Activated CD8-positive, alpha-beta memory T cell treated with anti-CD3 and anti-CD28 coated beads for 4 hours (primary cell): ENCODE results near the gene HEY2.
"Not testable (repeated sequence)": the region's sequence is repeated elsewhere in the genome, so short reads cannot be mapped to it uniquely, and the experiment has no call there.

Source experiments
- DNase-seq, 2 donors: peaks; one replicate each; pipeline ENCODE4 v3.0.0-alpha.2; 2020; ENCODE audit warnings: low read depth in 2 of 2

HEY2 gene

DNA sequence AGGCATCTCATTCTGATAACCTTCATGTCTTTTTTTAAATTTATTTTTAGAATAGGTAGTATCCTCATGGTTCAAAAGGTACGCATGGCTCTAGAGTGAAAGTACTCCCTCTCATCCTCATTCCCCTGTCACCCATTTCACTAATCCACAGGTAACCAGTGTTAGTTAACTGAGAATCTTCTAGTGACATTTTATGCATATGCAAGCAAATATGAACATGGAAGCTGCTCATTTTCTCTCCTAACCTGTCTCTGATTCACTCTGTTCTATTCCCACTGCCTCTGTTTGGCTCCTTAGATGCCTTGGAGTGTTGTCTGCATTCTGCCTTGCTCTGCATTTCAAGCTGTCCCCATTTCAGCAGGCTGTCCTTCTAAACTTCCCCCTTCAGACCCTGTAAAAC is 45.9 kb downstream of the HEY2 start:
- no peak for DNase-seq

DNA sequence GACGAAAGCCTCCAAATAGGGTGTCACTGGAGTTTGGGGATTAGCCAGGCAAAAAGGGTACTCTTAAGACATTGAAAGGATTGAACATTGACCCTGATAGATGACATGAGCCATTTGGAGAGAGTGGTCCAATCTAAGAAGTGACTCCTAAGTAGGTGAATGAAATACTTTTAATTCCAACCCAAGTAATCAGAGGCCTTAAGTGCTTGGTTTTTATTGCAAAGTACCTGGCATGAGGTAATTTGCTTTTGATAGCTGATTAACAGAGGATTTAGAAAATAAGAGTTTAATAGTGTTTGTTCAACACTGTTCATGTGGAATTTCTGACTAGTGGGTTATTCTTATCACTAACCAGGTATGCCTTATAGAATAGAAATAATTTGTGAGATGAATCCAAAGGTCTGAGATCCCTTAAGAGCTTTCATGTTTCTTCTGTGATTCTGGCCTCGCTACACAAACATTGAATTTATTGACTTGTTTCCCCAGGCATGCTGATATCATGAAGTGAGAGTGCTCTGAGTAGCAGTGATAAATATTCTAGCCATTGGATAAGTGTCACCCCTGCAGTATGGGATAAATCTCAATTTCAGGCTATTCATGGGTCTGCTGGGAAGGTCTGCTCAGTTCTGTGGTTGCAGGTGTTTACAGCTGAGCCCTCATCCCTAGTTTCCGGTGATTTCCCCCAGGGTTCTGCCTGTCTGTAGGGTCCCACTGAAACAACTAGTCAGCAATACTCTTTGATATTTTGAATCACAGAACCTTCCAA is 47.9 kb downstream of the HEY2 start:
- DNase-seq: no peak

DNA sequence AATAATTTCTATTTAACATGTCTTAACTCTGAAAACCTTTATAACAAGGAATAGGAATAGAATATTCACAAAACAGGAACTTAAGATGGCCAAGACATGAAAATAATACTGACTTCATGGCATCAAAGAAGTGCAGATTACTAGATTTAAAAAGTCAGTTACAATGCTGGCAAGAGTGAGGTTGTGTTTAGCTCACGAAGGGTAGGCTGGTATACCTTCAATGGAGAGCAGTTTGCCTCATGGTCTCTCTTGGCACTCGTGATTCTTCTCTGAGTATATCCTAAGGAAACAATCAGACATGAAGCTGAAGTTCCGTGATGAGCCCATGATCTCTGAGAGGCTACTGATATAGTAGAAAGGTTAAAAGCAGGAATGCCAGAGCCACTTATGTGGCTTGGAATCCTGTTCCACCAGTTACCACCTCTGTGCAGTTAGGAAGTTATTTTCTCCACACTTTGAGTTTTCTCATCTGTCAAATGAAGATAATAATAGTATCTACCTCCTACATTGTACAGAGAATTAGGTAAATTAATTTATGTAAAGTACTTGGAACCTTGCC is 48.5 kb downstream of the HEY2 start:
- DNase-seq: no peak

DNA sequence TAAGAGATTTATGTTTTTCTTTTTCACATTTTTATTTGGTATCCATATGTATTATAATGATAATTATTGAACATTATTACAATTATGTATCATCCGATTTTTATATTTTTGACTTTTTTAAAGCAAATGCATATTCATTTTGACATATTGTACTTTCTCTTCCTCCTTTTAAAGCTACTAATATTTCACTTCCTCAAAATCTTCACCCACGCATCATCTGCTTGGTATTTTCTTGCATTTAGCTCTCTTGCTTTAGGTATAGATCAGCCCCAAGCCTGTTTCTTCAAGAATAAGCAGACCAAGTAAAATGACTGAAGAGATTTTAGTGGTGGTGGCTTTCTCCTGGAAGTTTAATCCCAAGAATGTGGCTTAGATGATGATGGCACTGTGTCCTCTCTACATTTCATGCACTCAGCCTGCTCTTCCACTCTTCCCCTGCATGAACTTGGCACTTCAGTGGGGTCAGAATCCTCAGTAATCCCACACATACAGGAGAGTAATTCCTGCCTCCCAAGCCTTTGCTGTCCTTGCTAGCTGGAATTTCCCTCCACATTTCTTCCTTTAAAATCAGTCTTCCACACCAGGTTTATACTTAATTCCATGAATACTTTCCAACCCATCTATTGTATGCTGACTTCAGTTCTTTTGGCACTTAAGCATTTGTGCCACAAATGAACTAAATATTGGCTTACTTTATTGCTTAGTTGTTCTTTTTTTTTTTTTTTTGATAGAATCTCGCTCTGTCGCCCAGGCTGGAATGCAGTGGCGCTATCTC is 49.5 kb downstream of the HEY2 start:
- no peak for DNase-seq

DNA sequence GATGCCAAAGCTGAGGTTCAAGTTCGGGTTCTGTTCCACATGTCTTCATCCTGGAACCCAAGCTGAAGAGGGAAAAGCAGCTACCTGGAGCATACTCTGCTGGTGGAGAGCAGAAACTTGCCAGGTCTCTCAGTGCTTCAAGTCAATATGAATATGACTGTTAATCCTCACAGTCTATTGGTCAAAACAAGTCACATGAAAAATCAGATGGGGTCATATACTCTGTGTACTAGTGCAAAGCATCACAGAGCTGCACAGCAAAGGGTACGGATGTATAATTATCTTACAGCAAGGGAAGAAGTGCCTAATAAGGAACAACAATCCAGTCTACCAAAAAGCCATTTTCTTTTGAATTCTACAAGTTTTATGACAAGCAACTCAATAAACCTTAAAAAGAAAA is 53.0 kb downstream of the HEY2 start:
- DNase-seq: no peak

DNA sequence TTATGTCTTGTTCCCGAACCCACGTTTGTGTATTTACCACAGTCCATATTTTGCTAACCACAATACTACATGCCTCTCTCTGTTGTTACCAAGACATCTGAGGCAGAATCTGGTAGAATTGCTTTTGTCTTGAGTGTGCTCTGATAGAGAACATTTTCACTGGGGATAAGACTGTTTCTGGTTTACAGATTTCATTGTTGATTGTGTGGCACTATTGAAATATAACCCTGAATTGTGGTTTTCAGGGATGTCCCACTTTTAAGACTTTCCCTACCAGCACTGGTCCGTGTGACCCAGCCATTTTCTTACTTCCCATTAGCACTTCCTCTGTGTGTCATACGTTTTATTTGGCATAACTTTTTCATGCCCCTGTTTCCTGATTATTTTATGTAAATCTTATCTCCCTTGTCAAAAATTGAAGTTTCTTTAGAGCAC is 53.5 kb downstream of the HEY2 start:
- DNase-seq: no peak

DNA sequence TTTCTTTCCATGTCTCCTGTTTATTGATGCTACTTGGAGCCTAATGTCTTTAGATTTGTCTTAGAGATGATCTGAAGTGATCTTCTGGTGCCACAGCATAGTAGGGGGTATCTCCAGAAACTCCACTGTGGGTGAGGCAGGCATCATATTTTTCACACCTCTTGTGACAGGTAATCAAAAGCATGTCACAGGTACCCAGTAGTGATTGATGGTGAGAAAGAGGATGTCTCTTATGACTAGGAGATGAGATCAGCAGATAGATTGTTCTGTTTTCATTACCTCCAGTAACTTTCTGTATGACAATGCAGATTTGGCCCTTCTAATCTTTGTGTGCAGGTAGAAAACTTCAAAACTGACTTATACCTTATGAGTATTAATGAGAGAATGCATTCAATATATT is 54.8 kb downstream of the HEY2 start:
- no peak for DNase-seq

DNA sequence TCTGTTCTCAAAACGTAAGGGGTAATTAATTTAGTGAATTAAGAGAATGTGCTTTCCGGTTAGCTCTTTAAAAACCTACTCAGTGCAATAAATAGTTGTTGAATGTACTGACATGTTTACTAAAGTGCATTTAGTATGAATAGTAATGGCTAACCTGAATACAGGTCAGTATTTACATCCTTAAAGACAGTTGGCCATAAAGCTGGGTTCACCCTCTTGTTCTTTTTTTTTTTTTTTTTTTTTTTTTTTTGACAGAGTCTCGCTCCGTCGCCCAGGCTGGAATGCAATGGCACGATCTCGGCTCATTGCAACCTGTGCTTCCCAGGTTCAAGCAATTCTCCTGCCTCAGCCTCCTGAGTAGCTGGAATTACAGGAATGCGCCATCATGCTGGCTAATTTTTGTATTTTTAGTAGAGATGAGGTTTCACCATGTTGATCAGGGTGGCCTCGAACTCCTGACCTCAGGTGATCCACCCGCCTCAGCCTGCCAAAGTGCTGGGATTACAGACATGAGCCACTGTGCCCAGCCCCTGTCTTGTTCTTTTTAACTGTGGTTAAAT is 55.5 kb downstream of the HEY2 start:
- DNase-seq: not testable (repeated sequence)

DNA sequence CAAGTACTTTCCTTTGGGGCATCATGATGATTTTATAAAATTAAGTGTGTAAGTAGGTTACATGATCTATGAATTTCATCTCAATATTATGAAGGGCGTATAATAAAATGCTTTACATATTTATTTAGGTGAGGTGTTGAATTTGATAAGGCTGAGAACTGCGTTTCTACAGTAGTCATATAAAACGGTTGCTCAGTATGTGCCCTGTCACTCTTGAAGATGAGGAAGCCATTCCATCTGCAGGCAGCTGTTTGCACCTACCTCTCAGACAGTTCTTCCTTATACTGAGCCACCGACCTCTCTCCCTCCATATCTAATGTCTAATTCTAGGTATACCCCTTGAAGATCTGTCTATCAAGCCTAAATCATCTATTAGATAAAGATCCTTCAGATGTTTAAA is 57.4 kb downstream of the HEY2 start:
- DNase-seq: no peak

DNA sequence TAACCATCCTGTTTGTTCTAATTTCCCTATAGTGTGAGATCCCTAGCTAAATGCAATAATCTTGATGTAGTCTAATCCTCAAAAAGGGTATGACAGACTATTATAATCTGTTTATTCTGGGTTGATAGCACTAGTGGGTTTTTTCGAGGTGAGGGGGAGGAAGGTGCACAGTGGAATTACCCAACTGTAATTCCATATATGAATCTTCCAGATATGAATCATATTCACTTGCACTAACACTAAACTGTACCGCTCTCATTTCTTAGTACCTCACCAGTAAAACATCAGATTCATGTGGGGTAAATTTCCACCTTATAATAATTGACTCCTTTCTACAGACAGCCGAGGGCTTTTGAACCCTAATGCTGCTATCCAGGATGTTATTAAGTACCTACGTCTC is 57.9 kb downstream of the HEY2 start:
- no peak for DNase-seq

DNA sequence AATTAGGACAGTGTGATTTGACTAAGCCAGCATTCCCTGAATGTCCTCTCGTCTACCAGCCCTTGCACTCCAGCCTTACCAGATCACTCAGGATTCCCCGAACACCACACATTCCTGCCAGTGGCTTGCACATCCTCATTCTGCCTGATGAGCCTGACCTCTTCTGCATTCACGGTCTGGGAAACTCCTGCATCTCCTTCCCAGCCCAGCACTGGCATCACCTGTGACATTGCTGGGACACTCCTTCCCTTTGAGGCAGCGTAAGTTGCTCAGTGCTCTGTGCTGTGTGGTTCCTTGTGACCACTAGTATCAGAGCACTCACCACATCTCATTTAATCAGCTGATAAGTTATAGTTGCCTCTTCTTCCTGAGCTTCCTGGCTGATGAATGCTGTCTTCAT is 58.6 kb downstream of the HEY2 start:
- DNase-seq: no peak

DNA sequence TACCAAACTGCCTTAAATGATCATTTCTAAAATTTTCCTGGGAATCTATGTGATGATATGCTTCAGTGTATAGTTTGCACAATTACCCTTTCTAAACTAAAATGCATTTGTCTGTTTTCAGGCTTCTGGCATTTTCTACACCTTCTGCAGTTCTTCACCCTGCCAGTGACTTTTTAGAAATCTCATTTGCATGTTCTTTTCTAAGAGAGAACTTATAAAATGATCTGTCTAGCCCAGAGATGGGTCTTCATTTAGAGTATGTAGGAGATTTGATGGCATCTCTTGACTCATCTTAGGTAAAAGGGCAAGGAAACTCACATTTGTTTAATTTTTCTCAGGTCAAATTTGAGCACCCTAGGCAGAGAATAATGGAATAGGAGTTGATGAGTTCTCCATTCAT is 59.2 kb downstream of the HEY2 start:
- no peak for DNase-seq

DNA sequence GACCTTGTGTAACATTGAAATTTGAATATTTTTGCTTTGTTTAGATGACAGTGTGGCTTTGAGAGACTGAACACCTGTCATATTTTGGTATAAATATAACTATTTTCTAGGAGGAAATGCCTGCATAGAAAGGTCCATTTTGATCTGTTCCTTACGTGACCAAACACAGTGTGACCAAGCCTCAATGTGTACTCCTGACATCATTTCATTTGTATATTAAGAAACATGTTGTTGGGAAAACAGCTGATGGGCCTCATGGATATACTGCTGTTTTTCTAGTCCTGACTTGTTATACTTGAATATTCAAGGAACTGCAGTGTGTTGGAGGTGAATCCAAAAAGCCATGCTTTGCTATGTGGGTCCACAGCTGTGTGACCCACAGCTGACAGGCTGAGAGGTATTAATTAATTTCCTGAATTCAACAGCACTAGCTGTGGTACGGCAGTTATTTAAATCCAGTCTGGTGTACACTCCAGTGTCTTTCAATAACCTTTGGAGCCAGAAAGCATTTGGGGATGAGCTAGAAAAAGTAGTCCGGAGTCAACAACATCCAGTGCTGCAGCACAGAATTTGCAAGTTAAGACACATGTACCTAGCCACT is 60.2 kb downstream of the HEY2 start:
- DNase-seq: no peak

DNA sequence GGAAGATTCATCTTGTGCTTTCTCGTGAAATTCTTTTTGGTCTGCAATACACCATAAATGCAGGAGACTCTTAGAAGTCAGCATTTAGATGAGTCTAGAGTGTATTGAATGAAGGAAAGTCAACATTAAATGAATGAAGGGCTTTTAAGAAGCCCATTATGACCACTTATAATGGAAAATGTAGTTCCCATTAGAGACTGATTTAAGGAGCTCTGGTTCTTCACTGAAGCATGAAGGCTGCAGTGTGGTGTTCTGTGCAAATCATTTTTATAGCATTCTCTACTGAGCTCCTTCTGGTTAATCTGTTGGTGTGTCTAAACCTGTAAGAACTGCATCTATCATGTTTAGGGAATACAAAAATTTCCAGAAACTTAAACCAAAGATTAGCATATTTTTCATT is 61.0 kb downstream of the HEY2 start:
- no peak for DNase-seq
